Measurements from ENCODE around the gene RBBP8NL. TPM values are rescaled to one million over a fixed set of nuclear protein-coding genes. Genes with fewer than 3 reads are reported as not detected.

The RBBP8NL gene
- polyA plus RNA-seq, 2 of the 4 experiments (the other 2 are of a cell fraction), result not detected

- H3K4me1 ChIP-seq, result peaks cover 4% of the 10 kb centered on the region; the same call in 1 of the 3 replicates
- 79% methylated on average over 14 of the region's 23 CpGs for WGBS (ENCODE audit: missing lambda C conversion rate)
- ChIA-PET POLR2A (no interaction called here), CTCF (interaction anchor here (0.7 to 2.5 kb wide), 4 partner anchors 27 to 146 kb away, joined by 3 to 11 read pairs (median 6); no protein-coding TSS in a partner anchor)
- ATAC-seq (no peak), FAIRE-seq (no peak), DNase-seq (ENCODE audit: low read depth in 1 of 2, low spot score in 1 of 2) (no peak)
- H3K9me3 ChIP-seq, result no peaks in the 10 kb centered on the region
- TF ChIP-seq TP53 (CRISPR knock-in tag; IDR thresholded peaks at IDR 0.05) (no peak), RAD21 (conservative IDR thresholded peaks at IDR 0.05 in 1 of 2, IDR thresholded peaks at IDR 0.05 in 1 of 2) (no peak), HOXB5 (CRISPR knock-in tag; IDR thresholded peaks at IDR 0.05) (no peak), EHF (CRISPR knock-in tag; IDR thresholded peaks at IDR 0.05) (no peak), CHD4 (IDR thresholded peaks at IDR 0.05; ENCODE audit: borderline replicate concordance) (no peak), REST (IDR thresholded peaks at IDR 0.05) (no peak), SMC3 (IDR thresholded peaks at IDR 0.05) (no peak), NR3C1 (IDR thresholded peaks at IDR 0.05) (no peak), ELK1 (IDR thresholded peaks at IDR 0.05; ENCODE audit: low read depth, low read length) (no peak), GATA3 (IDR thresholded peaks at IDR 0.05; ENCODE audit: borderline replicate concordance) (no peak), RFX5 (IDR thresholded peaks at IDR 0.05) (no peak), BCL3 (IDR thresholded peaks at IDR 0.05) (no peak), EP300 (IDR thresholded peaks at IDR 0.05) (no peak), CBX2 (IDR thresholded peaks at IDR 0.05; ENCODE audit: borderline replicate concordance, low read depth) (no peak), MAZ (IDR thresholded peaks at IDR 0.05; ENCODE audit: borderline replicate concordance, low read depth, low read length) (no peak), CHD2 (IDR thresholded peaks at IDR 0.05; ENCODE audit: low read length, partially characterized antibody) (no peak)
- no peak overlapping the region for H3K4me3 ChIP-seq
- no peak overlapping the region for H3K27ac ChIP-seq
- no peak overlapping the region for H3K4me2 ChIP-seq
These were observed 45.0 kb upstream of the RBBP8NL start for GRCh38 chr20:62472138-62472940.

- ChIA-PET CTCF (interaction anchor here (1.0 to 2.5 kb wide), 3 partner anchors 29 to 146 kb away, joined by 3 to 11 read pairs (median 9); no protein-coding TSS in a partner anchor), POLR2A (interaction anchor here (1.0 kb wide), 1 partner anchor 9 kb away, joined by 3 read pairs; no protein-coding TSS in a partner anchor)
- no peak for FAIRE-seq
- Histone ChIP-seq H3K27ac (no peak overlapping the region), H3K4me3 (no peak overlapping the region), H3K4me2 (no peak overlapping the region), H3K9me3 (no peaks in the 10 kb centered on the region), H3K4me1 (no peaks in the 10 kb centered on the region; the same call in 2 of the 3 replicates)
- WGBS (ENCODE audit: missing lambda C conversion rate), result 72% methylated on average over 10 of the region's 12 CpGs
- DNase-seq (ENCODE audit: low read depth in 1 of 2, low spot score in 1 of 2), result no peak
- no peak for ATAC-seq
- TF ChIP-seq ZNF302 (CRISPR knock-in tag; IDR thresholded peaks at IDR 0.05) (no peak), SREBF2 (IDR thresholded peaks at IDR 0.05) (no peak), TP53 (CRISPR knock-in tag; IDR thresholded peaks at IDR 0.05) (no peak), ZSCAN20 (CRISPR knock-in tag; IDR thresholded peaks at IDR 0.05) (no peak), MAZ (IDR thresholded peaks at IDR 0.05; ENCODE audit: borderline replicate concordance, low read depth, low read length) (no peak), CHD2 (IDR thresholded peaks at IDR 0.05; ENCODE audit: low read length, partially characterized antibody) (no peak), MYC (IDR thresholded peaks at IDR 0.05; ENCODE audit: borderline replicate concordance, low read length) (no peak), HMGXB4 (CRISPR knock-in tag; IDR thresholded peaks at IDR 0.05; ENCODE audit: borderline replicate concordance) (no peak), SMC3 (IDR thresholded peaks at IDR 0.05) (no peak), E2F6 (IDR thresholded peaks at IDR 0.05; ENCODE audit: borderline replicate concordance, low read depth) (no peak), HES2 (IDR thresholded peaks at IDR 0.05) (no peak), ZFP36 (IDR thresholded peaks at IDR 0.05; ENCODE audit: borderline replicate concordance, partially characterized antibody) (no peak), BHLHE40 (IDR thresholded peaks at IDR 0.05; ENCODE audit: low read depth, low read length) (no peak), NFE2L2 (conservative IDR thresholded peaks at IDR 0.05; ENCODE audit: low read length) (no peak), ESRRA (IDR thresholded peaks at IDR 0.05; ENCODE audit: borderline replicate concordance, low read length) (no peak), HOXB5 (CRISPR knock-in tag; IDR thresholded peaks at IDR 0.05) (no peak), EHF (CRISPR knock-in tag; IDR thresholded peaks at IDR 0.05) (no peak)
These were observed 43.1 kb upstream of the RBBP8NL start for GRCh38 chr20:62470459-62470858.
